K562 (cell line): ENCODE data around the gene SASH3. TPM values are rescaled to one million over a fixed set of nuclear protein-coding genes. Genes with fewer than 3 reads are reported as not detected.

ENCODE experiments used
- ARID1B ChIP-seq: fragments of 450-650 bp; IDR thresholded peaks from 2 replicates; pipeline ENCODE4 v1.6.1; 2016; ENCODE audit warnings: antibody characterized with exemption, mild to moderate bottlenecking, inconsistent platforms
- EP300 ChIP-seq: IDR thresholded peaks from 2 replicates; pipeline ENCODE4 v1.6.1; 2012; ENCODE audit warnings: low read length, improper control_type of control experiment
- ERF ChIP-seq: fragments of 450-650 bp; formaldehyde crosslinking; IDR thresholded peaks from 2 replicates; pipeline ENCODE4 v1.4.0; 2020; ENCODE audit warnings: mild to moderate bottlenecking, mixed read lengths
- ESRRA ChIP-seq: fragments of 450-650 bp; IDR thresholded peaks from 2 replicates; pipeline ENCODE4 v1.6.1; 2014; ENCODE audit warnings: low read depth, mild to moderate bottlenecking, moderate library complexity, borderline replicate concordance
- GATA2 ChIP-seq: sonication (generic); formaldehyde crosslinking; IDR thresholded peaks from 2 replicates; pipeline ENCODE4 v1.4.0; 2020; ENCODE audit warnings: mild to moderate bottlenecking, missing genetic modification reagents
- NR2C2 ChIP-seq, 2 experiments: fragments of 200-800 bp in 1 of 2; sonication (Bioruptor generic) in 1 of 2; sonication (generic) in 1 of 2; formaldehyde crosslinking in 1 of 2; IDR thresholded peaks; 2 replicates each; pipeline versions ENCODE4 v1.6.1 to v1.8.0; 2016 to 2022; ENCODE audit warnings: mild to moderate bottlenecking in 1 of 2, missing compliant biosample characterization in 1 of 2, missing genetic modification characterization in 1 of 2, missing genetic modification reagents in 1 of 2
- NR3C1 ChIP-seq: sonication (generic); formaldehyde crosslinking; IDR thresholded peaks from 2 replicates; pipeline ENCODE4 v1.8.1; 2022; ENCODE audit warnings: missing genetic modification reagents
- RBM34 ChIP-seq: fragments of 200-400 bp; formaldehyde crosslinking; IDR thresholded peaks from 2 replicates; pipeline ENCODE4 v1.6.1; 2018; ENCODE audit warnings: low read length, borderline replicate concordance; ENCODE audit not compliant: insufficient read depth
- TEAD4 ChIP-seq, 2 experiments: sonication (generic) in 1 of 2; formaldehyde crosslinking in 1 of 2; IDR thresholded peaks; 2 replicates each; pipeline versions ENCODE4 v1.6.1 to v1.8.0; 2012 to 2022; ENCODE audit warnings: borderline replicate concordance in 1 of 2, inconsistent platforms in 1 of 2, low read length in 1 of 2, mild to moderate bottlenecking in 1 of 2, missing genetic modification reagents in 1 of 2
- ZKSCAN3 ChIP-seq: fragments of 250-450 bp; sonication (Bioruptor Pico); IDR thresholded peaks from 2 replicates; pipeline ENCODE4 v1.4.0; 2020
- ZNF785 ChIP-seq: fragments of 250-450 bp; sonication (Bioruptor Pico); IDR thresholded peaks from 2 replicates; pipeline ENCODE4 v1.4.0; 2020; ENCODE audit warnings: mild to moderate bottlenecking
- polyA plus RNA-seq, 8 experiments: library from polyadenylated mRNA; depleted of rRNA in 4 of 8; stranded (reverse) in 5 of 8; unstranded in 3 of 8; fragments of >200 nt; fragmentation: Nextera tagmentation in 2 of 8; fragmentation: Illumina TruSeq in 1 of 8; extraction: Ambion mirVana in 2 of 8; extraction: Trizol in 1 of 8; gene quantifications; 2 replicates each; pipeline versions ENCODE4 v1.2.1 to v1.2.3, GENCODE V29; 2011 to 2014; ENCODE audit warnings: inconsistent platforms in 1 of 8, missing spikeins in 1 of 8
- total RNA-seq, 7 experiments: library from RNA; depleted of rRNA in 6 of 7; stranded (reverse); fragments of >200 nt in 6 of 7; fragmentation: Illumina TruSeq in 2 of 7; extraction: Trizol in 2 of 7; gene quantifications; 2 replicates each; pipeline versions ENCODE4 v1.2.1 to v1.2.3, GENCODE V29; 2011 to 2021; ENCODE audit warnings: low replicate concordance in 1 of 7
- TF ChIP-seq, protein P1 (sequence below): fragments of 200-400 bp; formaldehyde crosslinking; IDR thresholded peaks from 2 replicates; pipeline ENCODE4 v1.6.1; 2017; ENCODE audit warnings: mild to moderate bottlenecking, low read depth, low read length, moderate library complexity
- TF ChIP-seq, protein P2 (sequence below): fragments of 250-450 bp; sonication (Bioruptor Pico); IDR thresholded peaks from 2 replicates; pipeline ENCODE4 v1.5.0; 2021; ENCODE audit warnings: mild to moderate bottlenecking, moderate library complexity

Gene SASH3
- total and polyA plus RNA-seq, 9 of the 15 experiments (the other 6 are each of a cell fraction or from before 2014, with no cell fraction given), result 0.03 to 0.72 (median 0.08) TPM

DNA sequence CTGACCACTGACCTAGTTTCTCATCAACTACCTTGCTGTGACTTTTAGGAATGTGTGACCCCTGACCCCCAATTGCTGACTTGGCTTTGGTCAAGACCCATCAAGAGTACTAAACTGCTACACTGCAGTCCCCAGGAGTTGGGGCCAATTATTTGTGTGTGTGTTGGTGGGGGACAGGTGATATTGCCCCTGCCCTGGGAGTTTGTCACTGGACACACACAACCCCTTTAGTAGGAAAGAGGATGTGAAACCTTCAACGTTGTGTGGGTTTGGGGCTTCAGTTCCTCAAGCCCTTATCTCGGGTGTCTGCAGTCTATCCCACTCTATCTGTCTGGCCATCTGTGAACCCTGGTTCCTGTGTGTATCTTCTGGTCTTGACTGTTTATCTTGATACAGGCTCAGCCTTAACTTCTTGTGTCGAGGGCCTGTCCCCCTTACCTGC is 6.5 kb downstream of the SASH3 start (continued):
- TF ChIP-seq, protein P1, sequence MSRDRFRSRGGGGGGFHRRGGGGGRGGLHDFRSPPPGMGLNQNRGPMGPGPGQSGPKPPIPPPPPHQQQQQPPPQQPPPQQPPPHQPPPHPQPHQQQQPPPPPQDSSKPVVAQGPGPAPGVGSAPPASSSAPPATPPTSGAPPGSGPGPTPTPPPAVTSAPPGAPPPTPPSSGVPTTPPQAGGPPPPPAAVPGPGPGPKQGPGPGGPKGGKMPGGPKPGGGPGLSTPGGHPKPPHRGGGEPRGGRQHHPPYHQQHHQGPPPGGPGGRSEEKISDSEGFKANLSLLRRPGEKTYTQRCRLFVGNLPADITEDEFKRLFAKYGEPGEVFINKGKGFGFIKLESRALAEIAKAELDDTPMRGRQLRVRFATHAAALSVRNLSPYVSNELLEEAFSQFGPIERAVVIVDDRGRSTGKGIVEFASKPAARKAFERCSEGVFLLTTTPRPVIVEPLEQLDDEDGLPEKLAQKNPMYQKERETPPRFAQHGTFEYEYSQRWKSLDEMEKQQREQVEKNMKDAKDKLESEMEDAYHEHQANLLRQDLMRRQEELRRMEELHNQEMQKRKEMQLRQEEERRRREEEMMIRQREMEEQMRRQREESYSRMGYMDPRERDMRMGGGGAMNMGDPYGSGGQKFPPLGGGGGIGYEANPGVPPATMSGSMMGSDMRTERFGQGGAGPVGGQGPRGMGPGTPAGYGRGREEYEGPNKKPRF, result no peak
- TF ChIP-seq NR3C1 (CRISPR knock-in tag) (no peak), NR2C2 (CRISPR knock-in tag; IDR thresholded peaks at IDR 0.05) (no peak), NR2C2 (tag; IDR thresholded peaks at IDR 0.05) (peak; percentile 56; the same call in 1 of the 2 replicates), ESRRA (peak; percentile 41; the same call in 1 of the 2 replicates), RBM34 (no peak), ERF (CRISPR knock-in tag) (no peak), ZKSCAN3 (CRISPR knock-in tag) (no peak), ZNF785 (CRISPR knock-in tag) (no peak), EP300 (peak; percentile 77), ARID1B (peak; percentile 87), GATA2 (CRISPR knock-in tag) (peak; percentile 66), TEAD4 (IDR thresholded peaks at IDR 0.05; ENCODE audit: low read length) (peak; percentile 86), TEAD4 (CRISPR knock-in tag; IDR thresholded peaks at IDR 0.05; ENCODE audit: borderline replicate concordance) (no peak)
- TF ChIP-seq, protein P2, sequence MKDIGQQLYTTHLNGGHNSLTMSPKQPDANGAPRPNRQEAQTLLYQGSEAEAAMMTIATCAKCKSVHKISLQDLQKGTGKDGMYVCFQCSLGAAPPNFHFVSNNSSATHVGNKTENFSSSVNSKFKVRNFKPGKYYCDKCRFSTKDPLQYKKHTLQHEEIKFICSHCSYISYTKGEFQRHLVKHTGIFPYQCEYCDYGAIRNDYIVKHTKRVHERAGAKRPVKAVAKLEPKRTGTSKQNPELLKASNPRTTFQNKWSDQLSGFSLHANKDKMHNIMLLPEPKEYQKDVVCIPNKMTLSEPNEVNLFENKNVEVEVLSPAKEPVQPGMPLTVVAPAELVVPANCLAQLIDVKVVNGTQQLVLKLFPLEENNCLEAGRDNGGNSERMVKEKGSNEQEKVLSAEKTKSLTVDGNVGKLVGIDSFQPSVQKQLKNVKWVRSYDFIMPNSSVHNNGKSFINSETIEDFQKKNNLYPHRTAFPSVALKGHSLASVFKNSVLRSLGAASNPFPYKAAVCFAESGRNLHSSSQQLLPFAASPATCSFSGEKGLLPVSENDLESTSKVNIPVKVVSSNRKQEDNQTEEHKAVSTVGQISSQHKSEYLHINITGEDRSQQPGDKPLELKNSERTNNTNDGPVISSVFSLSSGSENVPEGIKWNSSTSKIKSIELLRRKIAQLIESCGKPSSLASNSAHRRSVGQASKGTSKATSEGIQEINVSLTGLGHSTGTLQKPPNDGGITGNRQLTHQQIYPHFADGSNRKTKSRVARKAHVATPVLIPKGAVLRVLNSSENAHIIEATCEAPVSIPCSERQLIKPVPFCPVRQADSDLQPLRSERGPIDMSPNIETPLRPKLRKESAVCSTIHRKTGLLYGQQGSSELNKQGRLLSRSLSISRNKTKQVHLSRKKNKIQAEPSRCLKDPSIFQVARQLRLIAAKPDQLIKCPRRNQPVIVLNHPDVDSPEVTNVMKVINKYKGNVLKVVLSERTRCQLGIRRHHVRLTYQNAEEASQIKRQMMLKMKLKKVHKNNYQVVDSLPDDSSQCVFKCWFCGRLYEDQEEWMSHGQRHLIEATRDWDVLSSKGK (CRISPR knock-in tag), result no peak
